EL (cell line): ENCODE measurements around the gene MAPK8IP2.
A peak's percentile ranks its signal among the peaks of the same experiment; 100 is the strongest.
"Not testable (repeated sequence)": the region's sequence is repeated elsewhere in the genome, so short reads cannot be mapped to it uniquely, and the experiment has no call there.

Source experiments
- DNase-seq: peaks from one replicate; pipeline ENCODE4 v3.0.0-alpha.2; 2016

Gene MAPK8IP2

GRCh38 chr22:50614296-50614695 lies 13.7 kb downstream of the MAPK8IP2 start:
- not testable (repeated sequence) for DNase-seq

- DNase-seq: no peak
Observed at GRCh38 chr22:50620593-50621355, 20.2 kb downstream of the MAPK8IP2 start.

GRCh38 chr22:50621356-50621880 lies 20.8 kb downstream of the MAPK8IP2 start:
- DNase-seq: no peak

DNA sequence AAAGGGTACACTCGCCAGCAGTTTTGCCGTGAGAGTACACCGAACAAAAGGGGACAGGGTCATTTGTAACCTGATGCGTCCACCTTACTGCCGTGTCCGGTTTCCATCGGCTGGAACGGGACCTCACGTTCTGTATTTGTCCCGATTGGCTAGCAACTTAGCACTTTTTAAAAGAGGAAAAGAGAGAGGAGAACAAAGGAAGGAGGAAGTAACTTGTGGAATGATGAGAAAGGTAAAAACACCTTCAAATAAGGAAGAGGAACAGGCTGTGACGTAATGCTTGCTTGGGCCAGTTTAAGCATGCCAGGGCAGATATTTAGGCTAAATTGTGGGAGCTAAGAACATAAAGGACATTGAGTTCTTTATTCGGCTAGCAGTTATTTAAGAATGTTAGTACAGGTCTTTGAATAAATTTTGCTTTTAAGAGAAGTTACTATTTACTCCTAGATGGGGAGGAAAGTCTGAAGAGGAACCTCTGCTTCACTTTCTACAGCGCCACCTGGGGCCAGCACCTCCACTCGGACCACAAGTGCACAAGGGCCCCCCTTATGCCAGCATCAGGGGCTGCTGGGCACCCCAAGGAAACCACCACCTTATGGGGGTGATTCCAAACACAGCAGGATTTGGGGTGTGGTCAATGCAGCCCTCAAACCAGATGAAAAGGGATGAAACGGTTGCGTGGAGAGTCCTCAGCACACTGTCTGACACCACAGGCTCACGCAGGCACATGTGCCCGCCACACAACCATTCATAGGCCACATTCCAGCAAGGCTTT lies 21.5 kb downstream of the MAPK8IP2 start:
- no peak for DNase-seq

- DNase-seq: no peak
Observed at GRCh38 chr22:50622723-50623327, 22.2 kb downstream of the MAPK8IP2 start.

- DNase-seq: no peak
Observed at GRCh38 chr22:50624347-50625130, 23.9 kb downstream of the MAPK8IP2 start.

DNA sequence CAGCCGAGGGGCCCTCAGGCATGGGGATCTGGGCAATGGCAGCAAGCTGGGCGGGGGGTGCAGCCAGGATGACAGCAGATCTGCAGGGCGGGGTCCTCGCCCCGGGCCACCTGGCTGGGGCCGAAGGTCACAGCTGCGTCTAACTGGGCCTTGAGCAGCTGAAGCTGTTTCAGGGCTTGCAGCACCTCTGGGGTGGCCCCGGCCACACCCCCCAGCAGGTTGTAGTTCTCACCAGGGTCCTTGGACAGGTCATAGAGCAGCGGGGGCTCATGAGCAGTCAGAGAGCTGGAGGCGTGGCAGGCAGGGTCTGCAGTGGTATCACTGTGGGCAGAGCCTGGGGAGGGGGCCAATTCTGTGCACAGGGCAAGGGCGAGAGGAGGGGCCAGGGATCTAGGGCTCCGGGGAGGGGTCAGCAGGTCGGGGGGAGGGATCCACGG lies 24.6 kb downstream of the MAPK8IP2 start:
- no peak for DNase-seq

- no peak for DNase-seq
Observed at GRCh38 chr22:50625568-50626313, 25.1 kb downstream of the MAPK8IP2 start.

DNA sequence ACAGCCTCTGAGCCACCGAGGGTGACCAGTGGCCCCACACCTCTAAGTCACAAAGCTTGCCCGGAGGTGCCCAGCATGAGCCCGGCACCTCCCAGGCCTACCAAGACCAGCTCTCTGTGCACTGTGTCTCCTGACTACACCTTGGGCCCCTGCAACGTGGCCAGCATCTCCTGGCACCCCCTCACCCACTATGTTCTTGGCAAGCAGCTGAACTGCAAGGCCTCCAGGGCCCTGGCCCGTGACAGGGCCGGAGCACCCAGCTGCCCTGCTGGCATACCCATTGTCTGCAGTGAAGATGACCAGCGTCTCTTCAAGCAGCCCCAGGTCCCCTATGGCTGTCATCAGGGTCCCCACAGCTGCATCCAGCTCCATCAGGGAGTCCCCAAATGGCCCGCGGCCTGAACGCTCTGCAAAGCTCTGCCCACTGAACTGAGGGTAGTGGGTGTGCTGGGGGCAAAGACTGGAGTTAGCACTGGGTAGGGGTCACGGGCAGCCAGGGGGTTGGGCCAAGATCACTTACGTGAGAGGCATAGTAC lies 25.8 kb downstream of the MAPK8IP2 start:
- DNase-seq: no peak

GRCh38 chr22:50626850-50627641 lies 26.5 kb downstream of the MAPK8IP2 start:
- no peak for DNase-seq

DNA sequence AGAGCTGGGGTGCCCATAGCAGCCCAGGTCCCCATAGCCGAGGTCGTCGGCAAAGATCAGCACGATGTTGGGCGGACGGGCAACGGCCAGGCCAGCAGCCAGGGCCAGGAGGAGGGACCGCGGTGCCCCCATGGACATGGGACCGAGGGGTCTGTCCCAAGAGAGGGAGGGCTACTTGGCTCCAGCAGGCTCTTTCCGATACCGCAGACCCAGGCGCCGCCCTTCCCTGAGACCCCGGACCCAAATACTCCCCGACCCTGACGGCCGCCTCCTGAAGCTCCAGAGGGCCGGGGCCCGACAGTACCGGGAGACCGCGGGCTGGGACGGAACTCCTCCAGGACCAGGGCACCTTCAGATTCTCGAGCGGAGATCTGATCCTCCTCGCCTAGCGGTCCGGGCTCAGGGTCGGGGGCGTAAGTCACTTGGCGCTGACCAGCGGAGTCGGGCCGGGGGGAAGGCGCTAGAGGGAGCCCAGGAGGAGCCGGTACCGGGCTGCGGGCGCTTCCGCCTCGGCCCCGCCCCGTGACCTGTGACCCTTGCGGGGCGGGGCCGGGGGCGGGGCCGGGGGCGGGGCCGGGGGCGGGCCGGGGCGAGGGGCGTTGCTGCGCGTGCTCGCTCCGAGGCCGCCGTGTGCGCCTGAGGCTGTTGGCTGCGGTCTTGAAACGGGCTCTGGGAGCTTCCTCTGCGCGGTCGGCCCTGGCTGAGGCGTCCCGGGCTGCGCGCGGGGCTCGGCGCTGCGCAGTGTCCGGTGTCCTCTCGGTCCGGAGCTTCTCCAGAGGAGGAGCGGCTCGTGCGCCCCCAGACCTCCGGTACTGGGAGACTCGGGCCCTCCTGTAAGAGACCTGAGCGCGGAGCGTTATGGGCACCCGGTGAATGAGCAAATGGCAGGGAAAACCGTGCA lies 27.3 kb downstream of the MAPK8IP2 start, which contains the start of gene ARSA:
Gene ARSA, minus strand, starts transcription at position 511 of the 901 bp plus-strand sequence. Its CDS starts 373 bp downstream, at position 138.
- peak; percentile 88 for DNase-seq

DNA sequence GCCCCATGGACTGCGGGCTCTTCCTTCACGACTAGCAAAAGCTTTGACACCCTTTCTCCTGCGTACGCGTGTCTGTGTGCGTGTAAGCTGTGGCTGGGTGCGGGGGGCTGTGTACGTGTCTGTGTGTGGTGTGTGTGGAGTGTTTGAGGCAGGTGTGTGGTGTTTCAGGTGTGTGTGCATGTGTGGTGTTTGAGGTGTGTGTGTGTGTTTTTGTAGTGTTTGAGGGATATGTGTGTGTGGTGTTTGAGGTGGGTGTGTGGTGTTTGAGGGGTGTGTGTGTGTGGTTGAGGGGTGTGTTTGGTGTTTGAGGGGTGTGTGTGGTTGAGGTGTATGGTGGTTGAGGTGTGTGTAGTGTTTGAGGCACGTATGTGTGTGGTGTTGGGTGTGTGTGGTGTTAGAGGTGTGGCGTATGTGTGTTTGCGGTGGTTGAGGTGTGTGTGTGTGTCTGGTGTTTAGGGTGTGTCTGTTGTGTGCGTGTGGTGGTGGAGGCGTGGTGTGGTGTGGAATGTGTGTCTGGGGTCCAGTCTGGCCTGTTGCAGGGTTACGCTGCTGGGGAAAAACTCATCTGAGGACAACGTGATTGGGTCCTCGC lies 28.0 kb downstream of the MAPK8IP2 start:
- no peak for DNase-seq

GRCh38 chr22:50630376-50630775 lies 29.8 kb downstream of the MAPK8IP2 start:
- no peak for DNase-seq

- DNase-seq: no peak
Observed at GRCh38 chr22:50633086-50633485, 32.5 kb downstream of the MAPK8IP2 start.

DNA sequence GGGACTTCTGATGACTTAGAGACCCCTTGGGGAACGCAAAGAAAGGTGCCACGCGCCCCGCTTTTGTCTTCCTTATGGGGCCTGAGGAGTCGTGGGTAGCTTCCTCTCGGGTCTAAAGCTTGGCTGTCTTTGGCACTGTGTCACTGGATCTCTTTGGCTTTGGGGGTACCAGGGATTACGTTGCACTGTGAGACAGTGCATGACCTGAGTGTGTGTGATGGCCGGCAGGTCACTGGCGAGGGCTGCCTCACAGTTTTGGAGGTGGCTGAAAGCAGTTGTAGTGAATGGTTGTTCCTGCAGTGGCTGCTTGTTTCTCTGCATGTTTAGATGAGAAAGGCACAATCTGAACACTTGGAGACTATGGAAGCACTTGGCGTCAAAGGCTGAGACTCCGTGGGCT lies 33.2 kb downstream of the MAPK8IP2 start:
- DNase-seq: no peak

GRCh38 chr22:50635591-50635990 lies 35.0 kb downstream of the MAPK8IP2 start:
- no peak for DNase-seq

GRCh38 chr22:50640296-50640695 lies 39.7 kb downstream of the MAPK8IP2 start:
- not testable (repeated sequence) for DNase-seq

DNA sequence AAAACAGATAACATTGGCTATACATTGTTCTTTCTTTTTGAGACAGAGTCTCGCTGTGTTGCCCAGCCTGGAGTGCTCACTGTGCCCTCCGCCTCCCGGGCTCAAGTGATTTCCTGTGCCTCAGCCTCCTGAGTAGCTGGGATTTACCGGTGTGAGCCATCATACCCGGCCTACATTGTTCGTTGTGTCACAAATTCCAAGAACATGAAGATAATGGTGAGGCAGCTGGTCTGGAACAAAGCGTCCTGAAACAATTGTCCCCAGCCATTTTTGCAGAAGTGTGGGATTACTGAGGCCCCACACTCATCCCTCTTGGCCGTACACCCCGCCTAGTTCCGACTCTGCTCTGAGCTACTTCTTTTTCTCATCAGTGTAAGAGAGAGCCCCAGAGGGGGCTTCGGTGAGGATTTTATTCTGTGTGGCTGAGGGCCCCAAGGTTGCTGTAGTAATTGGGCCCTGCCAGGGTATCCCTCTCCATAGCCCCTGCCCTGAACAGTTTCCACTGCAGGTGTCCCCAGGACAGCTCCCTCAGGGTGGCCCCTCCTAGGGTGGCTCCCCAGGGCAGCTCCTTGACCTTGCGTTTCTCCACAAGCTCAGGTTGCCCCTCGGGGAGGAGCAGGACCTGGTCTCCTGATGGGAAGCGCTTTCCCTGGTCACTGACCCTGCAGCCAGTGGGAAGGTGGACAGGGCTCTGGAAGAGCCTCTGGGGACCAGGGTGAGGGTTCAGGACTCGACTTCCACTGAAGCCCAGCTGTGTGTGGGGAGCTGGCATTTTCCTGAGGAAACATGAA lies 40.5 kb downstream of the MAPK8IP2 start:
- DNase-seq: no peak
